HepG2 (cell line): Measurements from ENCODE around the gene SREK1. TPM values are rescaled to one million over a fixed set of nuclear protein-coding genes. Genes with fewer than 3 reads are reported as not detected.
A peak's percentile ranks its signal among the peaks of the same experiment; 100 is the strongest.

Experiments used
- ATRX ChIP-seq: sonication (generic); formaldehyde crosslinking; IDR thresholded peaks from 2 replicates; pipeline ENCODE4 v1.4.0; 2020; ENCODE audit warnings: missing genetic modification reagents, borderline replicate concordance
- GLI4 ChIP-seq: sonication (generic); formaldehyde crosslinking; IDR thresholded peaks from 2 replicates; pipeline ENCODE4 v1.5.1; 2020; ENCODE audit warnings: missing genetic modification reagents, mild to moderate bottlenecking, moderate library complexity, borderline replicate concordance
- HNRNPH1 ChIP-seq: fragments of 200-400 bp; formaldehyde crosslinking; optimal IDR thresholded peaks from 2 replicates; pipeline ENCODE3; 2017; ENCODE audit warnings: mild to moderate bottlenecking, low read depth, low read length
- KDM3A ChIP-seq: IDR thresholded peaks from 2 replicates; pipeline ENCODE4 v1.6.1; 2018; ENCODE audit warnings: low read depth, missing compliant biosample characterization
- MBD4 ChIP-seq: IDR thresholded peaks from 2 replicates; pipeline ENCODE4 v1.6.1; 2012; ENCODE audit warnings: low read length, inconsistent platforms, borderline replicate concordance
- MIXL1 ChIP-seq: IDR thresholded peaks from 2 replicates; pipeline ENCODE4 v1.6.1; 2016
- MZF1 ChIP-seq: sonication (generic); formaldehyde crosslinking; IDR thresholded peaks from 2 replicates; pipeline ENCODE4 v1.8.1; 2023; ENCODE audit warnings: mild to moderate bottlenecking, missing genetic modification reagents, borderline replicate concordance
- NR2F2 ChIP-seq: IDR thresholded peaks from 2 replicates; pipeline ENCODE4 v1.6.1; 2012; ENCODE audit warnings: low read depth, inconsistent platforms, borderline replicate concordance
- PTBP1 ChIP-seq: fragments of 200-400 bp; formaldehyde crosslinking; IDR thresholded peaks from 2 replicates; pipeline ENCODE4 v1.6.1; 2018; ENCODE audit warnings: low read length, low read depth; ENCODE audit not compliant: poor library complexity, severe bottlenecking
- RFX1 ChIP-seq: fragments of 450-650 bp; IDR thresholded peaks from 2 replicates; pipeline ENCODE4 v1.6.1; 2017
- XRCC5 ChIP-seq: fragments of 200-400 bp; formaldehyde crosslinking; optimal IDR thresholded peaks from 2 replicates; pipeline ENCODE3; 2017; ENCODE audit warnings: mild to moderate bottlenecking, low read length
- ZBTB26 ChIP-seq: IDR thresholded peaks from 2 replicates; pipeline ENCODE4 v1.6.1; 2016; ENCODE audit warnings: missing compliant biosample characterization, missing genetic modification reagents, borderline replicate concordance
- ZC3H4 ChIP-seq: sonication (generic); formaldehyde crosslinking; IDR thresholded peaks from 2 replicates; pipeline ENCODE4 v1.4.0; 2020; ENCODE audit warnings: missing genetic modification reagents, borderline replicate concordance
- ZMAT3 ChIP-seq: sonication (generic); formaldehyde crosslinking; conservative IDR thresholded peaks from 2 replicates; pipeline ENCODE4 v1.7.0; 2021; ENCODE audit warnings: missing genetic modification reagents
- ZNF329 ChIP-seq: sonication (generic); formaldehyde crosslinking; IDR thresholded peaks from 2 replicates; pipeline ENCODE4 v1.9.0; 2021; ENCODE audit warnings: low read depth, mild to moderate bottlenecking, missing genetic modification reagents
- ZNF496 ChIP-seq: sonication (generic); formaldehyde crosslinking; IDR thresholded peaks from 2 replicates; pipeline ENCODE4 v1.8.1; 2023; ENCODE audit warnings: mild to moderate bottlenecking, moderate library complexity, missing genetic modification reagents; ENCODE audit not compliant: insufficient replicate concordance
- ZNF589 ChIP-seq: sonication (generic); formaldehyde crosslinking; conservative IDR thresholded peaks from 2 replicates; pipeline ENCODE4 v1.8.0; 2022; ENCODE audit warnings: mild to moderate bottlenecking, moderate library complexity, missing genetic modification reagents
- ZNF616 ChIP-seq: sonication (generic); formaldehyde crosslinking; IDR thresholded peaks from 2 replicates; pipeline ENCODE4 v1.5.0; 2020; ENCODE audit warnings: low read depth, mild to moderate bottlenecking, missing genetic modification reagents
- ZNF644 ChIP-seq: IDR thresholded peaks from 2 replicates; pipeline ENCODE4 v1.6.1; 2016; ENCODE audit warnings: low read depth
- ZNF674 ChIP-seq: sonication (generic); formaldehyde crosslinking; IDR thresholded peaks from 2 replicates; pipeline ENCODE4 v1.5.0; 2020; ENCODE audit warnings: low read depth, mild to moderate bottlenecking, missing genetic modification reagents
- ZNF75D ChIP-seq: sonication (generic); formaldehyde crosslinking; IDR thresholded peaks from 2 replicates; pipeline ENCODE4 v1.8.1; 2023; ENCODE audit warnings: missing genetic modification reagents, mild to moderate bottlenecking, borderline replicate concordance
- ZNF850 ChIP-seq: sonication (generic); formaldehyde crosslinking; conservative IDR thresholded peaks from 2 replicates; pipeline ENCODE4 v1.9.0; 2021; ENCODE audit warnings: mild to moderate bottlenecking, missing genetic modification reagents
- ZSCAN20 ChIP-seq: sonication (generic); formaldehyde crosslinking; IDR thresholded peaks from 2 replicates; pipeline ENCODE4 v1.4.0; 2020; ENCODE audit warnings: missing genetic modification reagents, mild to moderate bottlenecking, borderline replicate concordance
- polyA plus RNA-seq, 8 experiments: library from polyadenylated mRNA; depleted of rRNA in 3 of 8; stranded (reverse) in 7 of 8; unstranded in 1 of 8; fragments of >200 nt; fragmentation: Illumina TruSeq in 4 of 8; extraction: Trizol in 4 of 8; gene quantifications; 2 replicates each; pipeline versions ENCODE4 v1.2.1 to v1.2.3, GENCODE V29; 2011 to 2016; ENCODE audit warnings: low read depth in 4 of 8, missing spikeins in 1 of 8, mixed read lengths in 1 of 8; ENCODE audit not compliant: insufficient read depth in 1 of 8
- total RNA-seq, 5 experiments: library from RNA; depleted of rRNA; stranded (reverse); fragments of >200 nt; fragmentation: Illumina TruSeq; extraction: Trizol; gene quantifications; 2 replicates each; pipeline ENCODE4 v1.2.3, GENCODE V29; 2016; ENCODE audit warnings: low read depth in 1 of 5
- TF ChIP-seq, protein P1 (sequence below): sonication (generic); formaldehyde crosslinking; IDR thresholded peaks from 2 replicates; pipeline ENCODE4 v1.8.1; 2023; ENCODE audit warnings: missing genetic modification reagents, mild to moderate bottlenecking, borderline replicate concordance
- TF ChIP-seq, protein P2 (sequence below): sonication (generic); formaldehyde crosslinking; IDR thresholded peaks from 2 replicates; pipeline ENCODE4 v1.4.0; 2020; ENCODE audit warnings: mild to moderate bottlenecking, missing genetic modification reagents, borderline replicate concordance

SREK1 gene
- total and polyA plus RNA-seq, 2 of the 13 experiments (the other 11 are each of a cell fraction or from before 2014, with no cell fraction given): 60.6 to 90.9 TPM

DNA sequence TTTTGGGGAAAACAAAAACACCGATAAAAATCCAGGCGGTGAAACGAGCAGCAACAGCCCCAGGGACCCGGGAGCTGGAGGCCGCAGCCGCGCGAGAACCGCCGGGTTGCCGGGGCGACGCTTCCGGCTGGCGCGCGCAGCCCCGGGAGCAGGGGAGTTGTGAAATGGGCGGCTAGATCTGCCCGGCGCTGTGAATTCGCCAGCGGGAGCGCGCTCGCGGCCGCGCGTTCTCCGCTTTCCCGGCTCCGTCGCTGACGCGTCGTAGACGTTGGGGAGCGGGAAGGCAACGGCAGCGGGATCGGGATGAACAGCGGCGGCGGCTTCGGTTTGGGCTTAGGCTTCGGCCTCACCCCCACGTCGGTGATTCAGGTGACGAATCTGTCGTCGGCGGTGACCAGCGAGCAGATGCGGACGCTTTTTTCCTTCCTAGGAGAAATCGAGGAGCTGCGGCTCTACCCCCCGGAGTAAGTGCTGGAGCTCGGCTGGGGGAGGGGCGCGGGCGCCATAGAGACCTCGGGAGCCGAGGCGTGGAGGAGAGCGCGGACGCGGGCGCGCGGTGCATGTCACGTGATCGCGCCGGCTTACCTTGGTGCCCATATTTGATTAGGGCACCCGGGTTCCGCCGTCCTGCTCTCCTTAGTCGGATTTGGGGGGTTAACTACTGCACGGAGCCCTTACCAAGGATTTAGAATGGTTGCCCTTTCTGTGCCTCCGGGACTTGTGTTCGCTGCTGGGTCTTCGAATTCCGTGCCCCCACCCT, at the start of gene SREK1 (continued):
- TF ChIP-seq ZNF644 (CRISPR knock-in tag) (no peak), GLI4 (CRISPR knock-in tag) (peak; percentile 47; the same call in 1 of the 2 replicates), ZNF850 (CRISPR knock-in tag) (peak; percentile 60; the same call in 1 of the 2 replicates), ZNF674 (0 out of 2 replicates have a peak, but pooled peaks have one; percentile 47), KDM3A (CRISPR knock-in tag) (no peak), ZSCAN20 (CRISPR knock-in tag) (0 out of 2 replicates have a peak, but pooled peaks have one; percentile 58), ZNF616 (CRISPR knock-in tag) (no peak), ATRX (CRISPR knock-in tag) (no peak), MIXL1 (CRISPR knock-in tag) (no peak; the same call in 1 of the 2 replicates), ZNF589 (peak; percentile 77; the same call in 1 of the 2 replicates), ZNF496 (no peak), MBD4 (no peak), RFX1 (peak; percentile 96), MZF1 (CRISPR knock-in tag) (no peak), NR2F2 (no peak; the same call in 1 of the 2 replicates), ZBTB26 (CRISPR knock-in tag) (no peak), ZNF75D (CRISPR knock-in tag) (no peak), HNRNPH1 (no peak), XRCC5 (peak; percentile 67), ZC3H4 (CRISPR knock-in tag) (no peak), ZMAT3 (CRISPR knock-in tag) (peak; percentile 43; the same call in 1 of the 2 replicates), PTBP1 (no peak), ZNF329 (peak; percentile 72; the same call in 1 of the 2 replicates)
- TF ChIP-seq, protein P1, sequence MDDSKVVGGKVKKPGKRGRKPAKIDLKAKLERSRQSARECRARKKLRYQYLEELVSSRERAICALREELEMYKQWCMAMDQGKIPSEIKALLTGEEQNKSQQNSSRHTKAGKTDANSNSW: no peak
- TF ChIP-seq, protein P2, sequence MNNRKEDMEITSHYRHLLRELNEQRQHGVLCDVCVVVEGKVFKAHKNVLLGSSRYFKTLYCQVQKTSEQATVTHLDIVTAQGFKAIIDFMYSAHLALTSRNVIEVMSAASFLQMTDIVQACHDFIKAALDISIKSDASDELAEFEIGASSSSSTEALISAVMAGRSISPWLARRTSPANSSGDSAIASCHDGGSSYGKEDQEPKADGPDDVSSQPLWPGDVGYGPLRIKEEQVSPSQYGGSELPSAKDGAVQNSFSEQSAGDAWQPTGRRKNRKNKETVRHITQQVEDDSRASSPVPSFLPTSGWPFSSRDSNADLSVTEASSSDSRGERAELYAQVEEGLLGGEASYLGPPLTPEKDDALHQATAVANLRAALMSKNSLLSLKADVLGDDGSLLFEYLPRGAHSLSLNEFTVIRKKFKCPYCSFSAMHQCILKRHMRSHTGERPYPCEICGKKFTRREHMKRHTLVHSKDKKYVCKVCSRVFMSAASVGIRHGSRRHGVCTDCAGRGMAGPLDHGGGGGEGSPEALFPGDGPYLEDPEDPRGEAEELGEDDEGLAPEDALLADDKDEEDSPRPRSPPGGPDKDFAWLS (CRISPR knock-in tag): no peak
